ENCODE measurements around the gene PTPRQ. TPM values are rescaled to one million over a fixed set of nuclear protein-coding genes. Genes with fewer than 3 reads are reported as not detected.

The PTPRQ gene
- total and polyA plus RNA-seq, 2 of the 8 experiments (the other 6 are each of a cell fraction or from before 2014, with no cell fraction given) = not detected

DNA sequence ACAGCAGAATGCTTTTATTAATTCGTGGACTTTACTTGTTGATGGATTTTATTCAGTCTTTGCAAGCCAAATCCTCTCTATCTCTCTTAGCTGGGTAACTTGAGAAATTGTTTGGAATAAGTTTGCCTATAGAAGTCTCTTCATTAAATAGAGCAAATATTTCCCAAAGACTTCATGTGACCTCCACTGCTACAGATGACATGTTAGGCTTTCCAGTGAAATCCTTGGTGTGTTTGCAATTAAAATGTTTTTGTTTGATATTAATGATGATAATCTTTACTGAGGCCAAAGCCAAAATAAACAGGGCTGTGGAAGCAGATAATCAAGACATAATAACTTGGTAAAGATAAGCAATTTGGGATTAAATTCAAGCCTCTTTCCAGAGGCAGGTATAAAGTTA is 267.8 kb downstream of the PTPRQ start:
- Histone ChIP-seq H3K4me1 (replicated peaks in 1 of 4; ENCODE audit: control insufficient read depth in 3 of 4, insufficient read depth in 4 of 4, low read length in 3 of 4) (peaks cover 14 to 38% (median 29%) of the 10 kb centered on the region in 4 experiments), H2AK5ac (ENCODE audit: low read depth, low read length) (no peak overlapping the region), H3K27ac (ENCODE audit: low read depth, low read length) (no peak overlapping the region), H3K4me2 (ENCODE audit: insufficient read depth in 1 of 2, low read depth in 2 of 2, low read length in 2 of 2) (no peak overlapping the region), H4K5ac (ENCODE audit: insufficient read length, low read depth, low read length) (no peak overlapping the region), H3K18ac (ENCODE audit: extremely low read depth, low read length) (no peak overlapping the region), H2BK12ac (ENCODE audit: low read depth, low read length) (no peak overlapping the region), H4K8ac (ENCODE audit: extremely low read depth, insufficient read depth, low read length) (no peak overlapping the region), H3K56ac (replicated peaks; ENCODE audit: insufficient read length, low read depth, low read length) (no peak overlapping the region), H2BK120ac (replicated peaks; ENCODE audit: low read depth, low read length) (no peak overlapping the region), H3K79me1 (ENCODE audit: low read depth, low read length) (no peaks in the 10 kb centered on the region), H3K27me3 (replicated peaks in 1 of 4; ENCODE audit: control insufficient read depth in 3 of 4, extremely low read depth in 1 of 4, insufficient read depth in 3 of 4, low read length in 3 of 4) (peaks cover 24 to 49% (median 45%) of the 10 kb centered on the region in 4 experiments), H2BK15ac (ENCODE audit: low read length) (no peak overlapping the region), H3K4ac (replicated peaks; ENCODE audit: insufficient read length, low read depth, low read length) (no peak overlapping the region), H2AFZ (ENCODE audit: low read length) (no peak overlapping the region), H2BK20ac (ENCODE audit: low read length) (no peak overlapping the region), H3K79me2 (ENCODE audit: control insufficient read depth in 1 of 2, insufficient read depth in 2 of 2, low read length in 2 of 2) (no peaks in the 10 kb centered on the region), H3K36me3 (ENCODE audit: control insufficient read depth in 2 of 4, insufficient read depth in 4 of 4, low read length in 3 of 4) (no peaks in the 10 kb centered on the region), H2BK5ac (ENCODE audit: low read depth, low read length) (no peak overlapping the region), H3K14ac (ENCODE audit: insufficient read length) (no peak overlapping the region), H3K23ac (ENCODE audit: insufficient read length) (no peak overlapping the region), H3K4me3 (ENCODE audit: extremely low read depth in 1 of 4, insufficient read depth in 2 of 4, low read depth in 3 of 4, low read length in 4 of 4) (no peak overlapping the region), H3K23me2 (ENCODE audit: low read depth, low read length) (peaks cover 14% of the 10 kb centered on the region), H3K9ac (replicated peaks in 1 of 4; ENCODE audit: extremely low read depth in 1 of 4, low read depth in 3 of 4, low read length in 3 of 4) (no peak overlapping the region), H4K91ac (replicated peaks; ENCODE audit: insufficient read length, low read length) (no peak overlapping the region), H4K20me1 (replicated peaks in 1 of 2; ENCODE audit: control insufficient read depth in 1 of 2, insufficient read depth in 2 of 2, low read length in 2 of 2) (peaks cover 0 to 2% of the 10 kb centered on the region in 2 experiments), H3K9me3 (ENCODE audit: insufficient read depth in 2 of 2, low read depth in 1 of 2, low read length in 1 of 2) (no peaks in the 10 kb centered on the region)
- WGBS, 2 experiments (ENCODE audit: extremely low coverage in 1 of 2, insufficient coverage in 1 of 2, insufficient read length in 1 of 2, insufficient replicate concordance in 2 of 2, low coverage in 1 of 2, low lambda C conversion rate in 2 of 2, missing lambda C conversion rate in 1 of 2) = 84% methylated on average over 1 of the region's 1 CpG; no CpG with 5 or more reads in 1 of the 2 experiments
- no peak for FAIRE-seq
- ChIA-PET CTCF (ENCODE audit: partially characterized antibody) (interaction anchor here (0.6 to 2.6 kb wide), 5 partner anchors 28 to 298 kb away, joined by 3 to 10 read pairs (median 4); no protein-coding TSS in a partner anchor), POLR2A (ENCODE audit: partially characterized antibody) (no interaction called here)
- DNase-seq (ENCODE audit: low read depth in 1 of 2, low spot score in 2 of 2) = no peak
- TF ChIP-seq RNF2 (IDR thresholded peaks at IDR 0.05; ENCODE audit: borderline replicate concordance, low read depth, low read length, missing control alignments, poor library complexity, severe bottlenecking) = no peak
- TF ChIP-seq SP1 (IDR thresholded peaks at IDR 0.05; ENCODE audit: low read depth, low read length) = no peak
- no peak for TF ChIP-seq KDM5A (IDR thresholded peaks at IDR 0.05; ENCODE audit: low read length)
- no peak for TF ChIP-seq ASH2L (IDR thresholded peaks at IDR 0.05; ENCODE audit: low read length)
- TF ChIP-seq RBBP5 (IDR thresholded peaks at IDR 0.05; ENCODE audit: borderline replicate concordance, low read depth, low read length) = no peak
- TF ChIP-seq ZNF274 (IDR thresholded peaks at IDR 0.05; ENCODE audit: borderline replicate concordance, extremely low read depth, low read length) = no peak
- no peak for TF ChIP-seq SAP30 (IDR thresholded peaks at IDR 0.05; ENCODE audit: insufficient read depth, insufficient replicate concordance, low read length)
- no peak for TF ChIP-seq SP2 (IDR thresholded peaks at IDR 0.05; ENCODE audit: low read length)
- TF ChIP-seq KDM4A (IDR thresholded peaks at IDR 0.05; ENCODE audit: low read depth, low read length, severe bottlenecking) = no peak
- TF ChIP-seq CHD2 (IDR thresholded peaks at IDR 0.05; ENCODE audit: low read length) = no peak
- TF ChIP-seq POU5F1 (IDR thresholded peaks at IDR 0.05; ENCODE audit: low read depth, low read length) = no peak
- no peak for TF ChIP-seq BRCA1 (IDR thresholded peaks at IDR 0.05; ENCODE audit: low read depth, low read length)

Data from H1 (cell line).